ENCODE data around the gene CDX1. TPM values are rescaled to one million over a fixed set of nuclear protein-coding genes. Genes with fewer than 3 reads are reported as not detected.

The CDX1 gene
- total RNA-seq, 2 donors from 2014 or later = not detected

DNA sequence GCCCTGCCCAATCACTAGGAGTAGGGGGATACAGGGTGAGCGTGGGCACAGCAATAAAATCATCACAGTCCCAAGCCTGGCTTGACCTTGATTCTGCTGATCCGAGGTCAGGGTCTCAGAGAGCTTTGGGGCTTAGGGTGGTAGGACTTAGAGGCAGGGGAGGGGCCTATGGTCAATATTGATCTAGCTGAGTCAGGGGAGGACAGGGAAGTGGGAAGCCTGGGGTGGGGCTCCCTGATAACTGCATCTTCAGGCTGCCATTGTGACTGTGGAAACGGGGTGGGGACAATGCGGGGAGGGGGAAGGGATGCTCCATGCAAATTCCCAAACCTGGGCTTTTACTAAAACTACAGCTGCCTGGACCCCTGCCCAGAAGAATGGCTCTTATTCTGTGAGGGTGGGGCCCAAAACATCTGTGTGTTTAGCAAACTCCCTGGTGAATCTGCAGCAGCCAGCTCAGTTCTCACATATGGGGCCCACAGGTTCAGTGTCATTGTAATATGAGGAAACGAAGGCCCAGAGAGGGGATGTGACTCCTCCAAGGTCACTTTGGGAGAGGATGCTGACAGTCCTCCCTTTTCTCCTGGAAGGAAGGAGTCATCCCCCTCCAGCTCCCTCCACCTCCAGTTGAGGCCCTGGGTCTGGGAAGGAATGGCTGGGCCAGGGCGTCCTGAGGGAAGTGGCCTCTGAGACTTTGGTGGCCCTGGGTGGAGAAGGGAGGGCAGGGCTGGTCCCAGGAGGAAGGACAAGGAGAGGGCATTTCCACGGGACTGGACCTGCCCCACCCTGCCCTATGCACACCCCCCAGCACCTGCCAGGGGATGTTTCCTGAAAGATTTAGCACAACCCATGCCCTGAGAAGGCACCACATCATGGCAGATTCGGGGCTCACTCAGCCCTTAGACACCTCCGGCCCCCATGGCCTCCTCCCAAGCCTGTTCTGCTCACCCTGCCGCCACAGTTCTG, 49.7 kb downstream of the CDX1 start:
- peaks cover 52% of the 10 kb centered on the region for H3K27me3 Mint-ChIP-seq (ENCODE audit: insufficient read depth)
- Histone ChIP-seq H3K4me1 (ENCODE audit: control insufficient read depth, insufficient read depth, low read length) (no peaks in the 10 kb centered on the region), H3K27ac (ENCODE audit: low read depth, low read length) (no peak overlapping the region), H3K9ac (ENCODE audit: extremely low read depth, low read length, poor library complexity, severe bottlenecking) (no peak overlapping the region), H3K36me3 (ENCODE audit: control insufficient read depth, insufficient read depth, low read length) (no peaks in the 10 kb centered on the region), H3K9me3 (ENCODE audit: control insufficient read depth, low read length) (no peaks in the 10 kb centered on the region), H3K4me3 (ENCODE audit: low read length) (no peak overlapping the region), H3K27me3 (ENCODE audit: control insufficient read depth, insufficient read depth, low read length, poor library complexity, severe bottlenecking) (peaks cover 13% of the 10 kb centered on the region)
- H3K36me3 Mint-ChIP-seq (ENCODE audit: low read depth) = no peaks in the 10 kb centered on the region
- peaks cover 13% of the 10 kb centered on the region for H3K4me1 Mint-ChIP-seq
- WGBS, 2 experiments (ENCODE audit: insufficient coverage in 1 of 2, insufficient read length in 1 of 2) = 78 to 83% methylated on average over 4 to 10 of the region's 10 CpGs
- no peak overlapping the region for H3K27ac Mint-ChIP-seq
- H3K4me3 Mint-ChIP-seq = no peak overlapping the region
- TF ChIP-seq, protein P1, sequence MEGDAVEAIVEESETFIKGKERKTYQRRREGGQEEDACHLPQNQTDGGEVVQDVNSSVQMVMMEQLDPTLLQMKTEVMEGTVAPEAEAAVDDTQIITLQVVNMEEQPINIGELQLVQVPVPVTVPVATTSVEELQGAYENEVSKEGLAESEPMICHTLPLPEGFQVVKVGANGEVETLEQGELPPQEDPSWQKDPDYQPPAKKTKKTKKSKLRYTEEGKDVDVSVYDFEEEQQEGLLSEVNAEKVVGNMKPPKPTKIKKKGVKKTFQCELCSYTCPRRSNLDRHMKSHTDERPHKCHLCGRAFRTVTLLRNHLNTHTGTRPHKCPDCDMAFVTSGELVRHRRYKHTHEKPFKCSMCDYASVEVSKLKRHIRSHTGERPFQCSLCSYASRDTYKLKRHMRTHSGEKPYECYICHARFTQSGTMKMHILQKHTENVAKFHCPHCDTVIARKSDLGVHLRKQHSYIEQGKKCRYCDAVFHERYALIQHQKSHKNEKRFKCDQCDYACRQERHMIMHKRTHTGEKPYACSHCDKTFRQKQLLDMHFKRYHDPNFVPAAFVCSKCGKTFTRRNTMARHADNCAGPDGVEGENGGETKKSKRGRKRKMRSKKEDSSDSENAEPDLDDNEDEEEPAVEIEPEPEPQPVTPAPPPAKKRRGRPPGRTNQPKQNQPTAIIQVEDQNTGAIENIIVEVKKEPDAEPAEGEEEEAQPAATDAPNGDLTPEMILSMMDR (conservative IDR thresholded peaks at IDR 0.05) = no peak
- H3K9me3 Mint-ChIP-seq = no peaks in the 10 kb centered on the region
- DNase-seq = no peak

DNA sequence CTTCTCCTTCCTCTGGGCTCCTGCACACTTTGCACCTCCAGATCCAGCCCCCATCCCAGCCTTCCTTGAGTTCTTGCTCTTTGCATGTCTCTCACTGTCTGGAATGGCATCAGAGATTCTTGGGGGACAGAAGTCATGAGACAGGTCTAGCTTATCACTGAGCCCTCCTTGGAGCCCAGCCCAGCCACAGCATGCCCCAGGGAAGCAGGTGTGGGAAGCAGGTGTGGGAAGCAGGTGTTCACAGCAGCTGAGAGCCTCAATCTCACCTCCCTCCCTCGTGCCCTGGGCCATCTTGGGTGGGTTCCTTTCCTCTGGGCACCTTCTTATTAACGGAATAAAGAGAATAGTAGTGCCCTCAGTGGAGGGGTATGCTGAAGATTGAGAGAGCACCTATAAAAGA, 50.5 kb downstream of the CDX1 start:
- Histone ChIP-seq H3K27me3 (ENCODE audit: control insufficient read depth, insufficient read depth, low read length, poor library complexity, severe bottlenecking) (peaks cover 17% of the 10 kb centered on the region), H3K9ac (ENCODE audit: extremely low read depth, low read length, poor library complexity, severe bottlenecking) (no peak overlapping the region), H3K9me3 (ENCODE audit: control insufficient read depth, low read length) (no peaks in the 10 kb centered on the region), H3K4me3 (ENCODE audit: low read length) (no peak overlapping the region), H3K27ac (ENCODE audit: low read depth, low read length) (no peak overlapping the region), H3K36me3 (ENCODE audit: control insufficient read depth, insufficient read depth, low read length) (no peaks in the 10 kb centered on the region), H3K4me1 (ENCODE audit: control insufficient read depth, insufficient read depth, low read length) (no peaks in the 10 kb centered on the region)
- no peak for DNase-seq
- H3K27me3 Mint-ChIP-seq (ENCODE audit: insufficient read depth) = peaks cover 55% of the 10 kb centered on the region
- TF ChIP-seq, protein P1 (conservative IDR thresholded peaks at IDR 0.05) = no peak
- no peak overlapping the region for H3K4me3 Mint-ChIP-seq
- WGBS, 2 experiments (ENCODE audit: insufficient coverage in 1 of 2, insufficient read length in 1 of 2) = 92 to 97% methylated on average over 2 of the region's 2 CpGs
- no peaks in the 10 kb centered on the region for H3K9me3 Mint-ChIP-seq
- no peaks in the 10 kb centered on the region for H3K36me3 Mint-ChIP-seq (ENCODE audit: low read depth)
- H3K27ac Mint-ChIP-seq = no peak overlapping the region
- H3K4me1 Mint-ChIP-seq = peaks cover 7% of the 10 kb centered on the region

DNA sequence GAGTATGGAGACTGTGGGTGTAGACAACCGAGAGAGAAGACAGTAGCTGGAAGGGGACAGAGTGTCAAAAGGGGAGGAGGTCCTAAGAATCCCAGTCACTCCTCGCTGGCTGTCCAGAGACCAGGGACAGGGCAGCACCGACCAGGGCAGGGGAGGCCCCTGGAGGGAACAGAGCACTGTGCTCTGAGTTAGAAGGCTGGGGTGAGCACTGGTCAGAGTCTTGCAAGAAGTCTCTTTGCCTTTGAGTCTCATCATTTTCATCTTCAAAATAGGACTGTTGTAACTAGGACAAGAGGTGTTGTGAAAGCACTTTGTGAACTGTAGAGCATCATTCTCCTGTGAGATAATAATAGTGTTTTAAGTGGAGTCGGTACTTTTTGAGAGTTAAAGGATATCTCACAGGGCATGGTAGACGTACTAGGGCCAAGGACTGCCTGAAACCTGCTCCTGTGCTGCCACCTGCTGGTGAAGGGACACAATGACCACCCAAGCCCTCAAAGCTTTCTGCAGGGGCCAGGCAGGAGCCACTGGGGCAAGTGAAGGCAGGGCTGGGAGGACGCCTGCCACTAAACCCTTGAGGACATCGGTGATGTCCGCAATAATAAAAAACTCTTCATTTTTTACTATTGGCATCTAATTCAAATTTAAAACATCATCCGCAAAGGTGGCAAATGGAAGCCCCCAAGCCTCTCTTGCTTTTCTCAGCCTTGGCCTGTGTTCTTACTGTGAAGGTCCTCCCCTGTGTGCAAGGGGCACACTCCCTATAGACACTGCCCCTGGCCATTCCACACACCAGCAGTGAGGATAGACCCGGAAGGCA, 51.5 kb downstream of the CDX1 start:
- Histone ChIP-seq H3K4me3 (ENCODE audit: low read length) (no peak overlapping the region), H3K9me3 (ENCODE audit: control insufficient read depth, low read length) (no peaks in the 10 kb centered on the region), H3K4me1 (ENCODE audit: control insufficient read depth, insufficient read depth, low read length) (no peaks in the 10 kb centered on the region), H3K36me3 (ENCODE audit: control insufficient read depth, insufficient read depth, low read length) (no peaks in the 10 kb centered on the region), H3K27ac (ENCODE audit: low read depth, low read length) (no peak overlapping the region), H3K27me3 (ENCODE audit: control insufficient read depth, insufficient read depth, low read length, poor library complexity, severe bottlenecking) (peaks cover 20% of the 10 kb centered on the region), H3K9ac (ENCODE audit: extremely low read depth, low read length, poor library complexity, severe bottlenecking) (no peak overlapping the region)
- WGBS, 2 experiments (ENCODE audit: insufficient coverage in 1 of 2, insufficient read length in 1 of 2) = 42 to 60% methylated on average over 5 to 10 of the region's 10 CpGs
- TF ChIP-seq, protein P1 (conservative IDR thresholded peaks at IDR 0.05) = peak; percentile 96
- H3K9me3 Mint-ChIP-seq = no peaks in the 10 kb centered on the region
- H3K36me3 Mint-ChIP-seq (ENCODE audit: low read depth) = no peaks in the 10 kb centered on the region
- no peak overlapping the region for H3K27ac Mint-ChIP-seq
- no peak overlapping the region for H3K4me3 Mint-ChIP-seq
- peaks cover 54% of the 10 kb centered on the region for H3K27me3 Mint-ChIP-seq (ENCODE audit: insufficient read depth)
- peaks cover 5% of the 10 kb centered on the region for H3K4me1 Mint-ChIP-seq
- DNase-seq = peak; percentile 97
